ENCODE measurements around the gene SPATA3. TPM values are rescaled to one million over a fixed set of nuclear protein-coding genes. Genes with fewer than 3 reads are reported as not detected.

The SPATA3 gene
- polyA plus RNA-seq, 2 of the 4 experiments (the other 2 are of a cell fraction), result not detected

- TF ChIP-seq EHMT2 (IDR thresholded peaks at IDR 0.05; ENCODE audit: low read depth), result no peak
- no peak for TF ChIP-seq HEYL (CRISPR knock-in tag; IDR thresholded peaks at IDR 0.05)
- TF ChIP-seq NR3C1 (IDR thresholded peaks at IDR 0.05), result no peak
- TF ChIP-seq USF2 (IDR thresholded peaks at IDR 0.05), result no peak
- TF ChIP-seq E2F6 (IDR thresholded peaks at IDR 0.05; ENCODE audit: borderline replicate concordance, low read depth), result no peak
- TF ChIP-seq JUN (IDR thresholded peaks at IDR 0.05), result no peak
- no peak for TF ChIP-seq SREBF2 (IDR thresholded peaks at IDR 0.05)
- no peak overlapping the region for H3K4me3 ChIP-seq
- no peak for FAIRE-seq
- H3K9me3 ChIP-seq, result no peaks in the 10 kb centered on the region
- ATAC-seq, result no peak
- no peak overlapping the region for H3K4me2 ChIP-seq
- CTCF ChIA-PET, result interaction anchor here (1.6 kb wide), 1 partner anchor 62 kb away, joined by 6 read pairs; no protein-coding TSS in a partner anchor
- H3K4me1 ChIP-seq, result 0 out of 3 replicates have a peak, but pooled peaks cover 2% of the 10 kb centered on the region
- H3K27ac ChIP-seq, result no peak overlapping the region
- DNase-seq (ENCODE audit: low read depth in 1 of 2, low spot score in 1 of 2), result no peak
- POLR2A ChIA-PET, result no interaction called here
- no CpG with 5 or more reads among the region's 27 CpGs for whole genome bisulfite sequencing (ENCODE audit: missing lambda C conversion rate)
Observed at GRCh38 chr2:230990899-230991150, 5.1 kb upstream of the SPATA3 start.

- ChIA-PET CTCF (interaction anchor here (1.1 to 1.9 kb wide), 3 partner anchors 9 to 89 kb away, joined by 3 to 6 read pairs (median 4); no protein-coding TSS in a partner anchor), POLR2A (no interaction called here)
- Histone ChIP-seq H3K9me3 (no peaks in the 10 kb centered on the region), H3K4me3 (no peak overlapping the region), H3K27ac (no peak overlapping the region), H3K4me1 (0 out of 3 replicates have a peak, but pooled peaks cover 2% of the 10 kb centered on the region), H3K4me2 (no peak overlapping the region)
- WGBS (ENCODE audit: missing lambda C conversion rate), result 69% methylated on average over 4 of the region's 7 CpGs
- ATAC-seq (no peak), FAIRE-seq (no peak), DNase-seq (ENCODE audit: low read depth in 1 of 2, low spot score in 1 of 2) (no peak)
- no peak for TF ChIP-seq HES2 (IDR thresholded peaks at IDR 0.05)
- no peak for TF ChIP-seq TP53 (CRISPR knock-in tag; IDR thresholded peaks at IDR 0.05)
- TF ChIP-seq KDM5A (IDR thresholded peaks at IDR 0.05), result no peak
- TF ChIP-seq POLR2A (IDR thresholded peaks at IDR 0.05; ENCODE audit: low read length), result no peak
- no peak for TF ChIP-seq REST (IDR thresholded peaks at IDR 0.05)
- TF ChIP-seq ZNF302 (CRISPR knock-in tag; IDR thresholded peaks at IDR 0.05), result no peak
- no peak for TF ChIP-seq HOXB5 (CRISPR knock-in tag; IDR thresholded peaks at IDR 0.05)
- TF ChIP-seq ELK1 (IDR thresholded peaks at IDR 0.05; ENCODE audit: low read depth, low read length), result no peak
Observed at GRCh38 chr2:230991598-230991997, 4.3 kb upstream of the SPATA3 start.

- DNase-seq (ENCODE audit: low read depth in 1 of 2, low spot score in 1 of 2) (no peak), ATAC-seq (no peak), FAIRE-seq (no peak)
- TF ChIP-seq KDM1A (IDR thresholded peaks at IDR 0.05; ENCODE audit: low read depth), result 0 out of 2 replicates have a peak, but pooled peaks have one; percentile 41
- no peak for TF ChIP-seq CEBPB (IDR thresholded peaks at IDR 0.05)
- TF ChIP-seq BHLHE40 (IDR thresholded peaks at IDR 0.05; ENCODE audit: low read depth, low read length), result no peak
- no peak for TF ChIP-seq HOXB5 (CRISPR knock-in tag; IDR thresholded peaks at IDR 0.05)
- ChIA-PET CTCF (interaction anchor here (0.6 to 1.8 kb wide), 5 partner anchors 9 to 56 kb away, joined by 3 to 15 read pairs (median 7); no protein-coding TSS in a partner anchor), POLR2A (no interaction called here)
- Histone ChIP-seq H3K4me3 (no peak overlapping the region), H3K9me3 (no peaks in the 10 kb centered on the region), H3K4me2 (no peak overlapping the region), H3K27ac (no peak overlapping the region), H3K4me1 (no peaks in the 10 kb centered on the region)
Observed at GRCh38 chr2:230996661-230997060, 740 bp downstream of the SPATA3 start.
